AG10803 (cell line): ENCODE results near the gene FAM222B.
"Not testable (repeated sequence)": the region's sequence is repeated elsewhere in the genome, so short reads cannot be mapped to it uniquely, and the experiment has no call there.

ENCODE experiments used
- DNase-seq: peaks from one replicate; pipeline ENCODE4 v3.0.0; 2010; ENCODE audit warnings: low read depth
- H3K4me3 ChIP-seq: 2 replicates; pipeline ENCODE4 v1.5.1; 2011; ENCODE audit warnings: mild to moderate bottlenecking, low read length, control low read depth
- TF ChIP-seq, protein P1 (sequence below): conservative IDR thresholded peaks from 2 replicates; pipeline ENCODE4 v1.5.1; 2011; ENCODE audit warnings: mild to moderate bottlenecking, low read length, control low read depth, inconsistent platforms

FAM222B gene

DNA sequence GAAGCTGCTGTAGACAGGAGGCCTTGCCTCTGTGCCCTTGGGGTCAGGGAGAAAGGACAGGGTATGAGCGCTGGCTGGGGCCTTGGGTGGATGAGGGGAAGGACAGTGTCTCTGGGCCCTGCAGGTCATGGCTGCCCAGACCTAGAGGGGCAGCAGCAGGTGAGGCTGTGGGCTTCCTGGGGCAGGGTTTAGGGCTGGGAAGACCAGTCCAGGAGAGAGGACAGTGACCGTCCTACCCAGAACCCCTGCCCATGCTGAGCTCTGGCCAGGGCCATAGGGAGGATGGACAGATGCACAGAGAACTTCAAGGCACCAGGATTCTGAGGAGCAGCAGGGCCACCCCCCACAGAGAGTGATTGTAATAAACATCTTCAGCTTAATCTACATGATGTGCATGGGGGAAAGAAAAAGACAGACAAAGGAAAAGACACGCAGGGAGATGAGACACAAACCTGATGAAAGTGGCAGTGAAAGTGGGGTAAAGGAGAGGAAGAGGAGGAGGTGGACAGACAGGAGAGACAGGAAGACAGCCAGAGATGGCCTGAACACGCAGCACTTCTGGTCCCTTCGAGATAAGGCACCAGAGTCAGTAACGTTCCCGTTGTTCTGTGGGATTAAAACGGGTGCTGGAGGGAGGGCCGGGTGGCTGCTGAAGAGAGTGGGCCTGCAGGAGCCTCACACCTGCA, 37.4 kb upstream of the FAM222B start:
- H3K4me3 ChIP-seq, result no peak overlapping the region
- DNase-seq, result no peak
- TF ChIP-seq, protein P1, sequence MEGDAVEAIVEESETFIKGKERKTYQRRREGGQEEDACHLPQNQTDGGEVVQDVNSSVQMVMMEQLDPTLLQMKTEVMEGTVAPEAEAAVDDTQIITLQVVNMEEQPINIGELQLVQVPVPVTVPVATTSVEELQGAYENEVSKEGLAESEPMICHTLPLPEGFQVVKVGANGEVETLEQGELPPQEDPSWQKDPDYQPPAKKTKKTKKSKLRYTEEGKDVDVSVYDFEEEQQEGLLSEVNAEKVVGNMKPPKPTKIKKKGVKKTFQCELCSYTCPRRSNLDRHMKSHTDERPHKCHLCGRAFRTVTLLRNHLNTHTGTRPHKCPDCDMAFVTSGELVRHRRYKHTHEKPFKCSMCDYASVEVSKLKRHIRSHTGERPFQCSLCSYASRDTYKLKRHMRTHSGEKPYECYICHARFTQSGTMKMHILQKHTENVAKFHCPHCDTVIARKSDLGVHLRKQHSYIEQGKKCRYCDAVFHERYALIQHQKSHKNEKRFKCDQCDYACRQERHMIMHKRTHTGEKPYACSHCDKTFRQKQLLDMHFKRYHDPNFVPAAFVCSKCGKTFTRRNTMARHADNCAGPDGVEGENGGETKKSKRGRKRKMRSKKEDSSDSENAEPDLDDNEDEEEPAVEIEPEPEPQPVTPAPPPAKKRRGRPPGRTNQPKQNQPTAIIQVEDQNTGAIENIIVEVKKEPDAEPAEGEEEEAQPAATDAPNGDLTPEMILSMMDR, result no peak

DNA sequence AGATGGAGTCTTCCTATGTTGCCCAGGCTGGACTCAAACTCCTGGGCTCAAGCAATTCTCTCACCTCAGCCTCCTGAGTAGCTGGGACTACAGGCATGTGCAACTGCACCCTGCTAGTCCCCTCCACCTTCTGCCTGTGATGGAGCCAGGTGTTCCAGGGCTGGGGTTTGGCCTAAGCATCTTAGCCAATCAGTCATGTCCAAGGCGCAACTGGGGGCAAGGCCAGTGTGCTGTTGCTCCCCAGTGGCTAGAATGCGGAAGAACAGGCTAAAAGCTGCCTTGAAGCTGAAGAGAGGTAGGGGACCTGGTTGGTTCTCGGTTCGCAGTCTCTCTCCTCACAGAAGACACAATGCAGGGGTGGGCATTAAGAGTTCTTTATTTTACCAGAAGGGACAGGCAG, 36.4 kb upstream of the FAM222B start:
- no peak overlapping the region for H3K4me3 ChIP-seq
- TF ChIP-seq, protein P1, result peak; percentile 46
- DNase-seq, result peak; percentile 32

DNA sequence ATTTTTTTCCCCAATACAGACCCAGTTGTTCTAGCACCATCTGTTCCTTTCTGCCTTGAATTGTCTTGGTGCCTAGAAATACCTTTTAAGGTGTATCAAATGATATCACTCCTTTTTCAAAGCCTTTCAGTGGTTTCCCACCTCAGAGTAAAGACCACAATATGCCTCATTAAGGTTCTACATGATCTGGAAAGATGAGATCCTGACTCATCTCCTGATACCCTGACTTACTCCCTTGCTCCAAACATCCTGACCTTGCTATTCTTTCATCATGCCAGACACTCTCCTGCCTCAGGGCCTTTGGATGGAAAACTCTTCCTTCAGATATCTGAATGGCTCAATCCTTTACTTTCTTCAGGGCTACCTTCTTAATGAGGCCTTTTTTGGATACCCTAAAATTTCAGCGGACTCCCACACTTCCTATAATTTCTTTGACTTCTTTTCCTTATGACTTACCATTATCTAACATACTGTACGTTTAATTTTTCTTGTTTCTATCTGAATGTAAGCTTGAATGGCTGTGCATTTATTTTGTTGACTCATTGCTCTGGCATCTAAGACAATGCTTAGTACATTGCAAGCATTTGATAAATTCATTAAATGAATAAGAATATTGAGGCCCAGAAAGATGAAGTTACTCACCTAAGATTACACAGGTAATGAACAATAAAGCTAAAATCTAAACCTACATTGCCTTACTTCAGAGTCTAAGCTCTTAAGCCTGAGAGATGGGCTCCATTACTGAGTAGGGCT, 35.7 kb upstream of the FAM222B start:
- TF ChIP-seq, protein P1, result no peak
- no peak for DNase-seq
- H3K4me3 ChIP-seq, result no peak overlapping the region

DNA sequence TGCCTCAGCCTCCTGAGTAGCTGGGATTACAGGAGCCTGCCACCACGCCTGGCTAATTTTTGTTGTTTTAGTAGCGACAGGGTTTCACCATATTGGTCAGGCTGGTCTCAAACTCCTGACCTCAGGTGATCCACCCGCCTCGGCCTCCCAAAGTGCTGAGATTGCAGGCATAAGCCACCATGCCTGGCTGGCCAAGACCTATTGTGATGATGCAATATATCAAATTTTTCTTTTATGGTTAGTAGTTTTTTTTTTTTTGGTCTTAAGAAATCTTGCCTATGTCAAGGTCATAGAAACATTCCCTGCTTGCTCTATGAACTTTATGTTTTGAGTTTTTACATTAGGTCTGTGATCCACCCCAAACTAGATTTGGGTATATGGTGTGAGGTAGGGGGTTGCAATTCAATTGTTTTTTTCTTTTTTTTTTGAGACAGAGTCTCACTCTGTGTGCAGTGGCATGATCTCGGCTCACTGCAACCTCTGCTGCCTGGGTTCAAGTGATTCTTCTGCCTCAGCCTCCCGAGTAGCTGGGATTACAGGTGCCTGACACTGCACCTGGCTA, 34.6 kb upstream of the FAM222B start:
- DNase-seq, H3K4me3 ChIP-seq: not testable (repeated sequence)

DNA sequence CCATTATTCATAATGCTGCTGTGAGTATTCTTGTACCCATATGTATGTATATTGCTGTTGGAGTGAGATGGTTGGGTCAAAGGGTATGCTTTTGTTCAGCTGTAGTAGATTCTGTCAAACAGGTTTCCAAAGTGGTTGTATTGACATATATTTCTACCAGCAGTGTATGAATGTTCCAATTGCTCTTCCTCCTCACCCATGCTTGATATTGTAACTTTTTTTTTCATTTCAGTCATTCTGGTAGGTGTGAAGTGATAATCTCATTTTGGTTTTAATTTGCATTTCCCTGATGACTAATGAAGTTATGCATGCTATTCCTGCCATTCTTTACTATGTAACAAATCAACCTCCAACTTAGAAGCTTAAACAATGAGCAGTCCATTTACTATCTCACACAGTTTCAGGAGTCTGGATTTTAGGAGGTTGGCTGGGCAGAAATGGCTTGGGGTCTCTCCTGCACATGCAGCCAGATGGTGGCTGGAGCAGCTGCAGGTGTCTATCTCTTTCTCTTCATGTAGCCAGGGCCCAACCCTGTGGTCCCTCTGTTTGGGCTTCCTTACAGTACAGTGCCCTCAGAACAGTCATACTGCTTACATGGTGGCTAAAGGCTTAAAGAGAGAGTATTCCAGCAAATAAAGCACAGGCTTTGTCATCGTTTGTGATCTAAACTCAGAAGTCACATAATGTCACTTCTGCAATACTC, 33.4 kb upstream of the FAM222B start:
- TF ChIP-seq, protein P1, result no peak
- DNase-seq, result no peak
- no peak overlapping the region for H3K4me3 ChIP-seq

DNA sequence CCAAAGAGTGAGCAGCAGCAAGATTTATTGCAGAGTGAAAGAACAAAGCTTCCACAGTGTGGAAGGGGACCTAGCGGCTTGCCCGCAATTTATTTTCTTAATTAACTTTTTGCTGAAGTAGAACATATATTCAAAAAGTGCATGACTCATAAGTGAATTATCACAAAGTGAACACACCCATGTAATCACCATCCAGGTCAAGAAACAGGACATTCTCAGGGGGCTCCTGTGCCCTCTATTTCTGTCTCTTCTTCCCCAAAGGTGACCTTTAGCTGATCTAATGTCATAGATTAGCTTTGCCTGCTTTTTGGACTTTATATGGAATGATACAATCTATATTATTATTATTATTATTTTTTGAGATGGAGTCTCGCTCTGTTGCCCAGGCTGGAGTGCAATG, 32.2 kb upstream of the FAM222B start:
- no peak for DNase-seq
- TF ChIP-seq, protein P1, result no peak

DNA sequence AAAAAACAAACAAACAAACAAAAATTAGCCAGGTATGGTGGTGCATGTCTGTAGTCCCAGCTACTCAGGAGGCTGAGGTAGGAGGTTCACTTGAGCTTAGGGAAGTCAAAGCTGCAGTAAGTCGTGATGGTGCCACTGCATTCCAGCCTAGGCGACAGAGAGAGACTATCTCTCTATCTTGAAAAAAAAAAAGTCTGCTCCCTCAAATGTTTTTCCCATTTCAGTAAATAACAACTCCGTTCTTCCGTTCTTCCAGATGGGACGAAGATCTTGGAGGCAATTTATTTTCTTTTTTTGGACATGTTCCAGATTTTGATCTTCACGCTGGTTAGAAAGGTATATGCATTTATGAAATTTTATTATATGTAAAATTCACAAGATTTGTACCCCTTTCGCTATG, 31.2 kb upstream of the FAM222B start:
- DNase-seq, result no peak
- H3K4me3 ChIP-seq, result no peak overlapping the region
- TF ChIP-seq, protein P1, result no peak

More for the DNA sequence above, 32.2 kb upstream of the FAM222B start:
- no peak overlapping the region for H3K4me3 ChIP-seq
